G401 (cell line): ENCODE measurements around the gene VPS8. TPM values are rescaled to one million over a fixed set of nuclear protein-coding genes. Genes with fewer than 3 reads are reported as not detected.

Experiments used
- DNase-seq: peaks from one replicate; pipeline ENCODE4 v3.0.0-alpha.2; 2015; ENCODE audit warnings: low spot score
- in situ Hi-C: cut with HindIII; loops from 2 replicates; pipeline ENCODE4 v1.10.0; 2016; ENCODE audit warnings: low sequenced_read_pairs, mixed read lengths
- total RNA-seq: library from RNA; depleted of rRNA; stranded (reverse); fragments of >200 nt; shearing (Covaris generic); gene quantifications from 2 replicates; pipeline ENCODE4 v1.2.3, GENCODE V29; 2014; rRNA removed

Gene VPS8
- total RNA-seq, 1 experiment from 2014 or later: 38.4 TPM

- DNase-seq: no peak
- in situ Hi-C loops: no loop called here
Observed at GRCh38 chr3:185093116-185093515, 281.1 kb downstream of the VPS8 start.

- peak; percentile 90 for DNase-seq
Observed at GRCh38 chr3:185094697-185095096, 282.7 kb downstream of the VPS8 start.

More at GRCh38 chr3:185094697-185095096, 282.7 kb downstream of the VPS8 start:
- in situ Hi-C loops: no loop called here

Other genes with a start within 250 kb of the VPS8 start
- gene MAGEF1, start 100.1 kb upstream of the VPS8 start, total RNA-seq: 31.8 and 64.0 TPM in 2 replicates